Measurements from ENCODE around the gene PTPRM.

DNA sequence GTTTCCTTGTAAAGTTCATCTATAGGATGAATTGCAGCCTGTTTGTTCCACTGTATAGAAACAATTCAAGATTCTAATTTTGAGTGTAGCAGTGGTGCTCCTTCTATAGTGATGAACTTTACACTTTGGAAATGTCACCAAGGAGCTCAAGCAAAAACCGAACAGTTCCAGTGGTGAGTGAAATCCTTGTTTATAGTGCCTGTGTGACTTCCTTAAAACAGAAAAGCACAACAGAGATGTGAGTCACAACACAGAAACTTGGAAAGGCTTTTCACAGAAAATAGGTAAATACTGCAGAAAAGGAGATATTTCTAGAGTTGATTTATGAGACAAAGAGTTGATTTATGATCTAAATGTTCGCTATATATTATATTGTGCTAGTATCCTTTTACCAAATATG is 482.0 kb downstream of the PTPRM start:
- TF ChIP-seq CTCF (IDR thresholded peaks at IDR 0.05) (no peak), POLR2AphosphoS5 (IDR thresholded peaks at IDR 0.05) (no peak), POLR2A (IDR thresholded peaks at IDR 0.05) (no peak), EP300 (IDR thresholded peaks at IDR 0.05) (no peak)

Data from sigmoid colon (tissue), 4 donors.